ENCODE data around the gene EHBP1L1.
"Not testable (repeated sequence)": the region's sequence is repeated elsewhere in the genome, so short reads cannot be mapped to it uniquely, and the experiment has no call there.

Gene EHBP1L1

DNA sequence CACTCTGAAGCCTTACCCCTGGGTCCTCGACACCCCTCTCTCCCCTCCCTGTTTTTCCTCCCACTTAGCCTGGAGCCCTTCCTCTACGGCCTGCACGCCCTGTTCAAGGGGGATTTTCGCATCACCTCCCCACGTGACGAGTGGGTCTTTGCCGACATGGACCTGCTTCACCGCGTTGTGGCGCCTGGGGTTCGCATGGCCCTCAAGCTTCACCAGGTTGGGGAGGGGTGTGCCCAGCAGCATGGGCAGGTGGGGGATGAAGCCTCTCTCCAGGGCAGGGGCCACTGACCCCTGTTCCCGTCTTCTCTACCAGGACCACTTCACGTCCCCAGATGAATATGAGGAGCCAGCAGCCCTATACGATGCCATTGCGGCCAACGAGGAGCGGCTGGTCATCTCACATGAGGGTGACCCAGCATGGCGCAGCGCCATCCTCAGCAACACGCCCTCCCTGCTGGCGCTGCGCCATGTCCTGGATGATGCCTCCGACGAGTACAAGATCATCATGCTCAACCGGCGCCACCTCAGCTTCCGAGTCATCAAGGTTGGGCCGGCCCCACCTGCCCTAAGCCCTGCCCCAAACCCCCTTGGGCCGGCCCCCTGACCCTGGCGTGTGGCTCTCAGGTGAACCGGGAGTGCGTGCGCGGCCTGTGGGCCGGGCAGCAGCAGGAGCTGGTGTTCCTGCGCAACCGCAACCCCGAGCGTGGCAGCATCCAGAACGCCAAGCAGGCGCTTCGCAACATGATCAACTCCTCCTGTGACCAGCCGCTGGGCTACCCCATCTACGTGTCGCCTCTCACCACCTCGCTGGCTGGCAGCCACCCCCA is 59.3 kb downstream of the EHBP1L1 start:
- DNase-seq (ENCODE audit: low read depth in 3 of 3) = no peak

GRCh38 chr11:65636108-65637031 is 60.5 kb downstream of the EHBP1L1 start:
- no peak for DNase-seq (ENCODE audit: low read depth in 3 of 3)

DNA sequence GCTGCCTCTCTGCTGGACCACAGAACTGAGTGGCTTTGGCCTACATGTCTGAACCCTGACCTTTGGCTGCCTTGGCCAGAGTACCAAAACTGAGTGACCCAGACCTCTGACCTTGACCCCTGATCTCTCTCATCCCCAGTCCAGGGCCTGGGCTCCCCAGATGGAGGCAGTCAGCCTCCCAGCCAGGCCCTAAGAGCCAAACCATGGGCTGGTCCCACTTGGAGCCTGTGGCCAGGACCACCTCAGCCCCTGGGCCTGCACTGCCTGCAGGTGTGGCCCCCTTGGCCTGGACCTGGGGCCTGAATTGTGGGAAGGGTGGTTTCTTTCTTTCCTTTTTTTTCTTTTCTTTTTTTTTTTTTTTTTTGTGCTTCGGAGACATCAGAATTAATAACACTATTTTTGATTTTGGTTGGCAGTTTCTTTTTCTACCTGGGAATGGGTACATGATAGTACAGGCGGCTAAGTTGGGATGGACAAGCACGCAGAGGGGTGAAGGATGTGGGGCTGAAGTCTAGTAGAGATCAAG is 61.2 kb downstream of the EHBP1L1 start:
- DNase-seq (ENCODE audit: low read depth in 3 of 3) = no peak

DNA sequence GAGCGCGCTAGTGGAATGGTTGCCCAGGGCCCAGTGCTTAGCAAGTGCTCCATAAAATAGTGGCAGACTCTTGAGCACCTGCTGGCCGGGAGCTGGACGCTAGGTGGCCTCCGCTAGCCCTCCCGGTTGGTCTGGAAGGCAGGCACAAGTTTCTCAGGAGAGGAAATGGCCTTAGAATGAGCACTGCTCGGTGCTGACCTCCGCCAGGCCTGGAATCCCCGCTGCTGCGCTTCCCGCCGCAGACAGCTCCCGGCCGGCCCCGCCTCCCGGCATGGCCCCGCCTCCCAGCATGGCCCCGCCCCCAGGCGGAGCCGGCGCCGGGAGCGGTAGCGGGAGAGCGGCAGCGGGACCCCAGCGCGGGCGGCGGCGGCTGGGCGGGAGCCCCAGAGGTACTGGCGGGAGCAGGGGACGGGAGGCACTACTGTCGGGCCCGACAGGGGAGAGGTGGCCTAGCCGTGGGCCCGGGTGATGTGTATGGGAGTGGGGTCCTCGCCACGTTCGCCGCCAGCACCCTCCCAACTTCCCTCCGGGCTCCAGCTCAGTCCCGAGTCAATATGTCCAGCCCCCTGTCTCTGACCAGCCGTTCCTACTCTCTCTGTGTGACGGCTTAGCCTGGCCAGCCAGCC is 62.1 kb downstream of the EHBP1L1 start, which contains the start of gene SIPA1:
Gene SIPA1, plus strand, starts transcription at position 308 of the 626 bp plus-strand sequence. CDS start 2,821 bp downstream, outside the sequence.
- DNase-seq (ENCODE audit: low read depth in 3 of 3) = peak; percentile 44 to 78 (median 60)

- not testable (repeated sequence) for DNase-seq (ENCODE audit: low read depth in 3 of 3)
These were observed 63.4 kb downstream of the EHBP1L1 start for GRCh38 chr11:65639228-65639597.

GRCh38 chr11:65639623-65640482 is 64.0 kb downstream of the EHBP1L1 start:
- no peak for DNase-seq (ENCODE audit: low read depth in 3 of 3)

DNA sequence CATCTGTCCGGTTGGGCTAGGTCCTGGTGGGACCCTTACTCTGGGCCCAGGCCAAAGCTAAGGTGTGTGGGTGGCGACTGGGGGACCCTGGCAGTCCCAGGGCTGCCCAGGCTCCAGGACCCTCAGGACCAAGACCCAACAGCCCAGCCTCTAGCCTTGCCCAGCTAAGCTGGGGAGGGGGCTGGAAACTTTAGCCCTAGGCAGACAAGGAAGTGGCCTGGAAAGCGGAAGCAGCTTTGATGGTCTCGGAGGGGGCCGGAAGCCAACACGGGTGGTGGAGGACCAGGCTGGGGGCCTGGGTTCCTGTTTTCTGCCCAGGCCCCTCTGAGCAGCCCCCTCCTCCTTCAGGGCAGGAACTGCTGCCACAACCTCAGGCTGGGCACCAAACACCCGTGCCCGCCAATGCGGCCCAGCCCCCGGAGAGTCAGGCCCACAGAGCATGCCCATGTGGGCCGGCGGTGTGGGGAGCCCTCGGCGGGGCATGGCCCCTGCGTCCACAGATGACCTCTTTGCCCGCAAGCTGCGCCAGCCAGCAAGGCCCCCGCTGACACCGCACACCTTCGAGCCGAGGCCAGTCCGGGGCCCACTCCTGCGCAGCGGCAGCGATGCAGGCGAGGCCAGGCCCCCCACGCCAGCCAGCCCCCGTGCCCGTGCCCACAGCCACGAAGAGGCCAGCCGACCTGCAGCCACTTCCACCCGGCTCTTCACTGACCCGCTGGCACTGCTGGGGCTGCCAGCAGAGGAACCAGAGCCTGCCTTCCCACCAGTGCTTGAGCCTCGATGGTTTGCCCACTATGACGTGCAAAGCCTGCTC is 64.8 kb downstream of the EHBP1L1 start:
- no peak for DNase-seq (ENCODE audit: low read depth in 3 of 3)

DNA sequence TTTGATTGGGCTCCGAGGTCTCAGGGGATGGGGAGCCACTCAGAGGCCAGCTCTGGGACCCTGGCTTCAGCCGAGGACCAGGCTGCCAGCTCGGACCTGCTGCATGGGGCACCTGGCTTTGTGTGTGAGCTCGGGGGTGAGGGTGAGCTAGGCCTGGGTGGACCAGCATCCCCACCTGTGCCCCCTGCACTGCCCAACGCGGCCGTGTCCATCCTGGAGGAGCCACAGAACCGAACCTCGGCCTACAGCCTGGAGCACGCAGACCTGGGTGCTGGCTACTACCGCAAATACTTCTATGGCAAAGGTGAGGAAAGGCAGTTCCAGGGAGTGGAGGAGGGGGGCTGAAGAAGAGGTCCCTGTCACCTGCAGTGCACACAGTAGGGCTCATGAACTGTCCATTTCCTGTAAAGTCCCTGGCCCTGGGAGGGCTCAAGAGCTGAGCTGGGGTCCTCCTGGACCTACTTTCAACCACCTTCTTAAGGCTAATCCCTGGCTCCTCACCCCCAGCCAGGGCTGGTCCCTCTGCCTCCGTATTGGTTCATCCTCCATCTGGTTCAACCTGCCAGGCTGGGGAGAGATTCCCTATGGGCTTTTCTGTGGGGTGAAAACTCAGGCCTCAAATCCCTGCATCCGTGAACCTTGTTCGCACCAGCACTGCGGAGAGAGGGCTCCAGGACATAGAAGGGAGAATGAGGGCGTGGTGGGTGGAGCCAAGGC is 65.6 kb downstream of the EHBP1L1 start:
- DNase-seq (ENCODE audit: low read depth in 3 of 3) = no peak

All from stimulated activated CD4-positive, alpha-beta T cell treated with anti-CD3 and anti-CD28 coated beads, TNF-alpha, amount 100 ng/mL, for 24 hours (primary cell).